RPMI8226 (cell line): ENCODE results near the gene ARAP2.
"Not testable (repeated sequence)": the region's sequence is repeated elsewhere in the genome, so short reads cannot be mapped to it uniquely, and the experiment has no call there.

Source experiments
- DNase-seq: peaks from one replicate; pipeline ENCODE4 v3.0.0-alpha.2; 2015

ARAP2 gene

DNA sequence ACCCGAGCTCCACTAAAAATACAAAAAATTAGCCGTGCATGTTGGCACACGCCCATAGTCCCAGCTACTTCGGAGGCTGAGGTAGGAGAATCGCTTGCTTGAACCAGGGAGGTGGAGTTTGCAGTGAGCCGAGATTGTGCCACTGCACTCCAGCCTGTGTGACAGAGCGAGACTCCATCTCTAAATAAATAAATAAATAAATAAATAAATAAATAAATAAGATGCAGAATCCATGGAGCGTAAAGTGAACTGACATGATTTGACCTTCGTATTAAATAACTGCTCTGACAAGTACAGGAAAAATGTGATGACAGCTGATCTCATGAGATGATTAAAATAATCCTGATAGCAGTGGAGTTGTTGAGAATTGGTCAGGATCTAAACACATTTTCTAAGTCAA lies 62.0 kb downstream of the ARAP2 start:
- DNase-seq: not testable (repeated sequence)

DNA sequence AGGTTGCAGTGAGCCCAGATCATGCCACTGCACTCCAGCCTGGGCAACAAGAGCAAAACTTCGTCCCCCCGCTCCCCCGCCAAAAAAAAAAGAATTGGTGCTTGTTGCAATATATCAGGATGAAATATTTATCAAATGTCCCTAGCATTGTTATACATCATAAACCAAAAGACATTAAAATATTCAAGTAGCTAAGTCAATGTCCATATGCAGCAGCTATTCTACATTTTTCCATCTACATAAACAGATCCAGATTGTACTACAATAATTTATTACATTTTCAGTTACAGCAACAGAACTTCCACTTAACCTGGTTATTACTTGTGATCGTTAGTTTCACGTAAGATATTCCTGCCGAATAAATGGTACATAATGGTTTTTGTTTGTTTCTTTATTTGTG lies 64.1 kb downstream of the ARAP2 start:
- no peak for DNase-seq

- DNase-seq: no peak
These were observed 65.8 kb downstream of the ARAP2 start for GRCh38 chr4:36178484-36178883.

- no peak for DNase-seq
These were observed 66.4 kb downstream of the ARAP2 start for GRCh38 chr4:36177946-36178345.

GRCh38 chr4:36174570-36174969 lies 69.7 kb downstream of the ARAP2 start:
- DNase-seq: no peak

DNA sequence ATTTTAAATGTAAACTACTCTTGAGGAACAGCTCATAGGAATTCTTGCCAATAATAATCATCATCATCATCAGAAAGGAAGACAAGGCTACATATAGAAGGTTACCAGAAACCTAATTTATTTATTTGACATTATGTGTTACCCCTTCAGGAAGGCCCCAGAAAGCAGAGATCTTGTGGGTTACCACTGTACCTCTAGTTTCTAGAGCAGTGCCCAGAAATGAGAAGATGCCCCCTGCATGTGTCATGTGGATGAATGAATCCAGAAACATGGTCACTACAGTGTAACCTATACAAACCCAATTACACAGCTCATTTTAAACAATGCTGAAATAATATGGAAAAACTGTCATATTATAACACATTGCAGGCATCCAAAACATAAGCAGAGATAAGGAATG lies 70.4 kb downstream of the ARAP2 start:
- DNase-seq: no peak

GRCh38 chr4:36172656-36173055 lies 71.7 kb downstream of the ARAP2 start:
- no peak for DNase-seq

DNA sequence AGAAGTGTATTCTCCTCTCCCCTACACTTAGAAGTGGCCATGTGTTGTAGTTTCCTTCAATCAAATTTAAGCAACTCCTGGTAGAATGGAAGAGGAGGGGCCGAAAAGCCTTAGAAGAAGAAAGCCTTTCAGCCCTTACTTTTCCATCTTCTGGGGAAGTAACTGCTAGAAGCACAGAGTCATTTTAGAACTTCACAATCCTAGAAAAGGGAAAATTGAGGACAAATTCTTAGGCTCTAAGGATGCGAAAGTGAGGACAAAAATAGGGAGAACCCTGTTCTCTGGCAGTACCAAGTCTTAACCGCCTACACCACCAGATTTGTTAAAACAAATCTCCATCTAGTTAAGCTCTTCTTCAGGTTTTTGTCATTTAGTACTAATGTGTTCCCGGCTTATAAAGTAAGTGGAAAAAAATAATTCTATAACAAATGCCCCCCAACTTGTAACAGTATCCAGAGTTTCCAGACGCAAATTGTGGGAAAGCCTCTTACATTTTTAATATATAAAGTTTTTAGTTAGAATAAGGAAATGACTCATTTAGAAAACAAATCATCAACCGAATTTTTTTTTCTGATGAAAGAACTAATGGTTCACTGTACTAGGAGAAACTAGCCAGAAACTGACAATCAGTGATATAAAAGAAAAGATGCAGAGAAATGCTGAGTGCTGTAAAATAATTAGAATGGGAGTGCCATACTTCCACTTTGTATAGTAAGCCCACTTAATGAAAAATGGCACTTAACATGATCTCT lies 76.0 kb downstream of the ARAP2 start:
- no peak for DNase-seq

- DNase-seq: no peak
These were observed 78.7 kb downstream of the ARAP2 start for GRCh38 chr4:36165631-36166005.

DNA sequence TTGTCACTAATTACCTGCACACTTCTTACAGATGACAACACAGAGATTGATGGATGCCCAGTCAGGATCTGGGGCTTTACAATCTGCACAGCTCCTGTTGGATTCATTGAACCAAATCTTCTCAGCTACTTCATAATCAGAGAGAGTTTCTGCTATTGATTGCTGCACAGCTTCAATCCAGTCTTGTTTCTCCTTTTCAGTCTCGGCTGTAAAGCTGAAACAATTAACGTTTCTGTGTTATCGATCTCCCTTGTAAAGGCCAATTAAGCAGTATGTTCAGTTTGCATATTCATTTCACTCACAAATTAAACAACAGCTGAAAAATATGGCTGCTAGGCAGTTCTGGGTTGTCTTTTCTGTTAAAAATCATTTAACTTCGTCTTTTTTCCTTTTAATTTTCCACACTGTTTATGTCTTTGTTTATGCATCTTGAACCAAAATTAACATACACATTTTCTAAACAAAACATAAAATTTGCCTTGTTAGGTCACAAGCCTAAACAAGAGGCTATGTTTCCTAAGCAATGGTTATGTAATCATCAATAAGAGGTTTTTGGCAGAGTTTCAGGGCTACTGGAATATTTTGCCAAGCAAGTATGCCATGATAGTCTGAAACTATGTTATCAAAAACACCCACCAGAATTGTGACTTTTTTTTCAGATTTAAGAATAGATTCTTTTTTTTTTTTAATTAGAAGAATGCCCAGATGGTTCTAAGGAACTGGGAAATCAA lies 79.2 kb downstream of the ARAP2 start:
- DNase-seq: no peak

- DNase-seq: no peak
These were observed 81.1 kb downstream of the ARAP2 start for GRCh38 chr4:36163198-36163597.

GRCh38 chr4:36159208-36159607 lies 85.1 kb downstream of the ARAP2 start:
- no peak for DNase-seq

DNA sequence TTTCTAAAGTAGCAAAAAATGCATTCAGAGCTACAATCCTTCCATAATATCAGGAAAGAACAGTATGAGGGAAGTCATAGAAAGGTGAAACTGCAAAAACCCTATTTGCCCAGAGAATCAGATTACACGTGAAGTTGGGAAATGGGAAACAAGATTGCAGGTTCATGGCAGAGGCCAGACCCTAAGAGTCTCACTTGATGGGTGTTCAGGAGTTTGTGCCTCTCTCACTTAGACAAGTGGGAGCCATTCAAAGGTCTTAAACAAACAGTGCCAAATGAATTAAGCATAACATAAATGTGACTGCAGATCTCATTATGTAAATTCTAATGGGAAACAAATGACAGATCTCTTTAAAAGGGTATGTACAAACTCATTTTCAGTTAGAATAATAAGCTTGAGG lies 91.6 kb downstream of the ARAP2 start:
- DNase-seq: no peak

DNA sequence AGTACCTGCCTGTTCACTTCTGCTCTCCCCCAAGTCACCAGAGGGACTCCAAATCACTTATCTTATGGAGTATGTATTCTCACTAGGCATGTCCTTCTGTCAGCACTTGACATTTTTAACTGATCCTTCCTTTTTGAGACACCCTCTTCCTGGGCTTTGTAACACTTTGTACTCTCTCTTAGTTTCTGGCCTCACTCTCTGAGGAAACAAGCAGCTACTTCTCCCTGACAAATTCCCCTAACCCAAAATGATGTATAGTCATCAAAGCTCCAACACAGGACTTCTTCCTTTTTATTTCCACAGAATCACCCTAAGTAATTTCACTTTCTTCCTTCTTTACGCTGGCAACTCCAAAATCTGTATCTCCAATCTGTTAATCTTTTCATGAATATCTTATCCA lies 101.8 kb downstream of the ARAP2 start:
- DNase-seq: no peak

DNA sequence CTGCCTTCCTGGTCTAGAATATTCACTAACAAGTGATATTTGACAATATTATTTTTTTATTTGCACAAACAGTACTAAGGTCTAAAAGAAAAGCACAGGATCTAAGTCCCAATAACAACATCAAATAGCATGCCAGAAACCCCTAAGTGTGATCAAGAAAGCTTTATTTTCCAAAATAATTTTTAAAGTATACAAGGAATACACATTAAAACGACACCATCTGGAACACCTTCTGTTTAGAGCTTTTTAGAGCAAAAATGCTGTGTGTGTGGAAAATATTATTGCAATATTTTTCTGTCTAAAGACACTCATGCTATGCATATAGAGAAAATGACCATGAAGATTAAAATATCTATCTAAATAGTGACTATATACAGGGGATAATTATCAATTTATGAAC lies 103.1 kb downstream of the ARAP2 start:
- DNase-seq: no peak

DNA sequence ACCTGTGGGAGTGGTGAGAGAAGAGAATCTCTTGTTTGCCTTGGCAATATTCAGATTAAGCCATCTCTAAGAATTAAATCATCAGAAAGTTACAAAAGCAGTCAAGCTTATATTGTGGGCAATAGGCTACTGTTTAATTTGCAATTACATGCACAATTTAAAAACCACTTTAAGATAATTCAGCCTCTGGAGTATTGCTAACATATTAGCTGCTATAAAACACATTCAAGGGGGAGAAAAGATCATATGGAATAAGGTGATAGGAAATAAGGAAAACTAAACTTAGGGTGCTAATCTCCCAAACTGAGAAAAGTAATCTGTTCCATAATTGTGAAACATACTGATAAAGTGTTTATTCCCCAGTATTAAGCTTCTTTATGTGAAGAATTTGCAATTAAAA lies 103.9 kb downstream of the ARAP2 start:
- no peak for DNase-seq

- no peak for DNase-seq
These were observed 106.1 kb downstream of the ARAP2 start for GRCh38 chr4:36138220-36138619.

- no peak for DNase-seq
These were observed 107.0 kb downstream of the ARAP2 start for GRCh38 chr4:36137336-36137735.

DNA sequence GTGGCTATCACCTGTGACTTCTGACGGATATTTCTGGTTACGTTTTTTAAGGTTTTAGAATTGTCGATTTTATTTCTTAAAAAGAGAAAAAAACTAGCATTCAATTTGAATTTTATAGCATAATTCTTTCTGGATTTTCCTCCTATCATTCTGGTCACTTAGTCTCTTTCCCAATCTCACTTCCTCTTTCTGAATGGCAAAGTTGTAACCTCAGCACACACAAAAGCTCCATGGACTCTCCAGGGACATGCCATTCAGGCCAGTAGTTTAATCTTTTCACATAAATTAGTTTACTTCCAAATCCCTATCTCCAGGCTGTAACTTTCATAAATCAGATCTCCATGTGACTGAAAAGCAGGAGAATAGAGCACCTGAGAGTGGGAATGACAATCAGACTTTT lies 110.7 kb downstream of the ARAP2 start:
- DNase-seq: peak; percentile 21

DNA sequence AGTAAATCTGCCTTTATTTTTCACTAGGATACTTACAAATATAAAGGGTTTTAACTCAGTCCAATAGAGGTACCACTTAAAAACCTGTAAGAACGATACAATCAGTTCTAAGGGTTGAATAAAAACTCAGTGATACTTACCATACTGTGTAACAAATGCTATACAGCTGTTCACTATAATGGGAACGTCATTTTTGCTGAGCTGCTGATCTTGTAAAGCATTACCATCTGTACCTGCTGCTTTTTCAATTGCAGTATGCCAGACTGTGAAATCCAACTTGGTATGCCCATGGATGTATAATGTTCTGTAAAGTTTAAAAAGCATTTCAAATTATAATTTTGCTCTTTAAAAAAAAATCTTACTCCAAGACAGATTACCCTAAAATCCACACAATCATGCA lies 111.2 kb downstream of the ARAP2 start:
- no peak for DNase-seq

GRCh38 chr4:36130641-36131040 lies 113.7 kb downstream of the ARAP2 start:
- no peak for DNase-seq

- no peak for DNase-seq
These were observed 115.6 kb downstream of the ARAP2 start for GRCh38 chr4:36128689-36129088.

- DNase-seq: no peak
These were observed 120.4 kb downstream of the ARAP2 start for GRCh38 chr4:36123906-36124305.

- no peak for DNase-seq
These were observed 129.0 kb downstream of the ARAP2 start for GRCh38 chr4:36115312-36115711.

DNA sequence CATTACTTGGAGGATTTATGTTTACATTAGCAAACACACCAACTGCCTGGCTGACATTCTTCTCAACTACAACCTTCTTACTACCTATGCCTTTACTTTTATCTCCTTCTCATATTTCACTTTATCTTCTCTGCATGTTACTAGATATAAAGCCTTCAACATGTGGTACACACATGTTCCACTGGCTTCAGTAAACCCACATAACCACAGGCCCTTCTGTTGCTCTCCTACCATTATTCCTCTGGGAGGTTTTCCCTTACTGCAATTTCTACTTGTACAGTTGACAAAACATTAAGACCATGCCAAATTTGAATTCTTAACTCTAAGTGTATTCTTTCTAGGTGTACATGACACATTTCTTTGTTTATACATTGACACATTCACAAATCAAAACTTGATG lies 133.1 kb downstream of the ARAP2 start:
- DNase-seq: no peak
